Fibroblast of skin of left biceps (primary cell): ENCODE measurements around the gene ABCC6.
"Not testable (repeated sequence)": the region's sequence is repeated elsewhere in the genome, so short reads cannot be mapped to it uniquely, and the experiment has no call there.

Experiments used
- DNase-seq, 2 experiments: peaks; one replicate each; pipeline ENCODE4 v3.0.0-alpha.2; 2013; ENCODE audit warnings: low read depth in 2 of 2

ABCC6 gene

DNA sequence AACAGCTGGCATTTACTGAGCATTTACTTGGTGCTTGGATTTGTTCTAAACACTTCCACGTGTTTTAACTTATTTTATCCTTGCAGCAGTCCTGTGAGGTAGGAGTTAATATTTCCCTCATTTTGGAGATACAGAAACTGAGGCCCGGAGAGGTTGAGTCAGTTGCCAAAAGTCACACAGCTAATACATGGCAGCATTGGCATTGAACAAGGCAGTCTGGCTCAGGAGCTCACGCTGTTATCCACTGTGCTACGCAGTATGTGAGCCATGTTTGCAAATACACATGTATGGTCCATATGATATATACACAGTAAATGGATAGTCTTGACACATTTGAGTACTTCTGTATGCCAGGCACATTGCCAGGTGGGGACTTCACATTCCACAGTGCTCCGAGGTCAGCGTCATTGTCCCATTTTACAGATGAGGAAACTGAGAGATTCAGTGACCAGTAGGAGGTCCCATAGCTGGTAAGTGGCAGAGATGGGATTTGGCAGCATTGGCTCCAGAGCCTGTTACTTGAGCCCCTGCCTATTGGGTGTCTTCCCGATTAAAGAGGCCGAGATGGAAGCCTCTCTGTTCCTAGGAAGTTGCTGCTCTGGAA, 110.7 kb downstream of the ABCC6 start:
- DNase-seq: no peak

DNA sequence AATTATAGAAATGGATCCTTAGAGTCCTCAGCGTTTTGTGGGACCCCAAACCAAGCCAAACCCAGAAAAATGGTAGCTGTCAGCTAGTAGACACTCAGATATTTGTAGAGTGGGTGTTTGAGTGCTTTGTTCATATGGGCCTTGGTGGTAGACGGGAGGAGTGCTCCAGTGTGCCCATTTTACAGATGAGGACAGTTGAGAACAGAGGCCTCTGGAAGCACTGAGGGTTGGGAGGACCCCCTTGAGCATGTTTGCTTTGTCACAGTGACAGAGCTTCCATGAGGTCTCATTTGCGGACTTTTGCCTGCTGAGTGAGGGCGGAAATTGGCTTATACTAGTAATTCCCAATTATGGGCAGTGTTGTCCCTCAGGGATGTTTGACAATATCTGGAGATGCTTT, 111.7 kb downstream of the ABCC6 start:
- DNase-seq: no peak

DNA sequence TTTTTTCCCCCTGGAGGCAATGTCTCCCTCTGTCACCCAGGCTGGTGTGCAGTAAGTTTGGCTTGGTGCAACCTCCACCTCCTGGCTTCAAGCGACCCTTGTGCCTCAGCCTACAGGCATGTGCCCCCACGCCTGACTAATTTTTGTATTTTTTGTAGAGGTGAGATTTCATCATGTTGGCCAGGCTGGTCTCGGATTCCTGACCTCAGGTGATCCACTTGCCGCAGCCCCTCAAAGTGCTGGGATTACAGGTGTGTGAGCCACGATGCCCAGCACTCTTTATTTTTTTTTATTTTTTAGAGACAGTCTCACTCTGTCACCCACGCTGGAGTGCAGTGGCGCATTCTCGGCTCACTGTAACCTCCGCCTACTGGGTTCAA, 113.2 kb downstream of the ABCC6 start:
- DNase-seq: no peak

DNA sequence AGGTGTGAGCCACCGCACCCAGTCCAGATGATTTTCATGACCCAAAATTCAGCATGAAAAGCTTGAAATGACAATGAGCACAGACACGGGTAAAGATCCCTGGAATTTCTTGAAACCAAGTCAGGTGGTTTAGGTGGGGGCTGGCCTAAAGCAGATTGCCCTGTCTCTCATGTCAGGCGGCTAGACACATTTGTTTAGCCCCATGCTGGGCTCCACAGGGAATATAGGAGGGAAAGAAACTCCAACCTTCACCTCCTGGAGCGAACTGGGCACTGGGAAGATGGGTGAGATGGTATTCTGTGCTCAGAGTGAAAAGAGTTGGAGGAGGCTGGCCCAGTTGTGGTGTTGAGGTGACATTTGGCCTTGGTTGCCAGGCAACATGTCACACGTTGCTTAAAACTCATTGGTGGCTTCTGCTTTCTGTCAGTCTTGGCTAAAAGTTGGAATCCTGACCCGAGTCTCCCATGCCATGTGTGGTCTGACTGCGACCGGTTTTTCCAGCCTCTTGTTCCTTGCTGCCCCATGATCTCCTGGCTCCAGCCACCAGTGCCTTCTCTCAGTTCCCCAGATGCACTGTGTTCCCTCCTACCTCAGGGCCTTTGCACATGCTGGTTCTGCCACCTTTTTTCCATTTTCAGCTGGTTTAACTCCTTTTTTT, 113.7 kb downstream of the ABCC6 start:
- no peak for DNase-seq

DNA sequence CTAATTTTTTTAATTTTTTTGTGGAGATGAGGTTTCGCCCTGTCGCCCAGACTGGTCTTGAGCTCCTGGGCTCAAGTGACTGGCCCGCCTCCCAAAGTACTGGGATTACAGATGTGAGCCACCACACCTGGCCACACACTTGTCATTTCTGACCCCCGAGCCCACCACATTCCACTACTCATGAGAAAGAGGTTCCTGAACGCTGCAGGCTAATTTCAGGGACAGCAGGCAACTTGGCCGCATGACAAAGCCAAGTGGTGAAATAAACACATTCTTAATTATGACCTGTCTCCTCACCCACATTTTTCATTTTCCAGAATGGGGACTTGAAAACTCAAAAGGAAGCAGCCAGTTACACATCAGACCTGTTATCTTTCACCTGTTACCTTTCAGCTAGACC, 114.5 kb downstream of the ABCC6 start:
- DNase-seq: no peak

DNA sequence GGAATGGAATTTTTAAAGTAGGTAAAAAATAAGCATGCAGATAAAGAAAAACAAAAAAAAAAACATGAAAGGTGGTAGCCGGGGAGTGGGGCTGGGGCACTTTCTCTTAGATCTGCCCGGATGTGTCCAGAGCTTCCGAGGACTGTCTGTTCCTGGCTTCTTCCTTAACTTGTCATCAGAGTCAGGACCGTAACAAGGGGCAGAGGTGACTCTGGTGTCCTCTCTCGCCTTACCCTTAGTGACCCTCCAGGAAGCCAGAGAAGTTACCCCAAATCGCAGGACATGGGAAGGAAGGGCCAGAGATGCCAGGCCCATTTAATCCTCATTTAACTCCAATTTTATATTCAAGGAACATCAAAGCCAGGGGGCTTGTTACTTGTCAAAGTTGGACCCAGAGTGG, 115.5 kb downstream of the ABCC6 start:
- no peak for DNase-seq

DNA sequence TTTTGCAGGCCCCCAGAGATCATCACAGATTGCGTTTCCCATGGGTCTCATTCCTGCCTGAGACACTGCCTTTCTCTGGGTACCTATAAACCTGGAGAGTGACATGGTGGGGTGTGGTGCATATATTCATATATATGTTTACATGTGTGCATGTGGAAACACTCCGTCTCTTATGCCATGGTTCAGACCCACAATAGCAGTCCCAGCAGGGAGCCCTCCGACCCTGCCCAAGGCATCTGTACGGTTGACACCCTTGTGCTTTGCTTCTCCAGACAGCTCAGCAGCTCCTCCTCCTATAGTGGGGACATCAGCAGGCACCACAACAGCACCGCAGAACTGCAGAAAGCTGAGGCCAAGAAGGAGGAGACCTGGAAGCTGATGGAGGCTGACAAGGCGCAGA, 116.8 kb downstream of the ABCC6 start:
- no peak for DNase-seq

DNA sequence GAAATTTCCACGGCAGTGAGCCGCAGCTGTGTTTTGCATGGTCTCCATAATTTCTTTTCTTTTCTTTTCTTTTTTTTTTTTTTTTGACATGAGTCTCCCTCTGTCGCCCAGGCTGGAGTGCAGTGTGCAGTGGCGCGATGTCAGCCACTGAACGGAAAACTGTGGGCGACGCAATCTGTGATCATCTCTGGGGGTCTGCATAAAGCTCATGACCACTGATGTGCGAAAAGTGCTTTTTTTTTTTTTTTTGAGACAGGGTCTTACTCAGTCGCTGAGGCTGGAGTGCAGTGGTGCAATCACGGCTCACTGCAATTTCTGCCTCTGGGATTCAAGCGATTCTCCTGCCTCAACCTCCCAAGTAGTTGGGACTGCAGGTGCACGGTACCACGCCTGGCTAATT, 117.6 kb downstream of the ABCC6 start:
- DNase-seq: no peak

DNA sequence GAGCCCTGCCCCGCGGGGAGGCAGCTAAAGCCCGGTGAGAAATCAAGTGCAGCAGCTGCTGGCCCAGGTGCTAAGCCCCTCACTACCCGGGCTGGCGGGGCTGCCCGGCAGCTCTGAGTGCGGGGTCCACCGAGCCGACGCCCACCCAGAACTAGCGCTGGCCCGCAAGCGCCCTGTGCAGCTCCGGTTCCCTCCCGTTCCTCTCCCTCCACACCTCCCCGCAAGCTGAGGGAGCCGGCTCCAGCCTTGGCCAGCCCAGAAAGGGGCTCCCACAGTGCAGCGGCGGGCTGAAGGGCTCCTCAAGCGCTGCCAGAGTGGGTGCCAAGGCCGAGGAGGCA, 118.5 kb downstream of the ABCC6 start:
- not testable (repeated sequence) for DNase-seq

DNA sequence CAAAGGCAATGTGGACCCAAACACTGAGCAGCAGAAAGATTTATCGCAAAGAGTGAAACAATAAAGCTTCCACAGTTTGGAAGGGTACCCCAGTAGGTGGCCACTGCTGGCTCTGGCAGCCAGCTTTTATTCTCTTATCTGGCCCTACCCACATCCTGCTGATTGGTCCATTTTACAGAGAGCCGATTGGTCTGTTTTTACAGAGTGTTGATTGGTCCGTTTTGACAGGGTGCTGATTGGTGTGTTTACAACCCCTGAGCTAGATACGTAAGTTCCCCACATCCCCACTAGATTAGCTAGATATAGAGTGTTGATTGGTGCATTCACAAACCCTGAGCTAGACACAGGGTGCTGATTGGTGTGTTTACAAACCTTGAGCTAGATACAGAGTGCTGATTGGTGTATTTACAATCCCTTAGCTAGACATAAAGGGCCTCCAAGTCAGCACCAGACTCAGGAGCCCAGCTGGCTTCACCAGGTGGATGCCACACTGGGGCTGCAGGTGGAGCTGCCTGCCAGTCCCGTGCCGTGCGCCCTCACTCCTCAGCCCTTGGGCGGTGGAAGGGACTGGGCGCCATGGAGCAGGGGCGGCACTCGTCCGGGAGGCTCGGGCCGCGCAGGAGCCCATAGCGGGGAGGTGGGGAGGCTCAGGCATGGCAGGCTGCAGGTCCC, 119.0 kb downstream of the ABCC6 start:
- DNase-seq: not testable (repeated sequence)

DNA sequence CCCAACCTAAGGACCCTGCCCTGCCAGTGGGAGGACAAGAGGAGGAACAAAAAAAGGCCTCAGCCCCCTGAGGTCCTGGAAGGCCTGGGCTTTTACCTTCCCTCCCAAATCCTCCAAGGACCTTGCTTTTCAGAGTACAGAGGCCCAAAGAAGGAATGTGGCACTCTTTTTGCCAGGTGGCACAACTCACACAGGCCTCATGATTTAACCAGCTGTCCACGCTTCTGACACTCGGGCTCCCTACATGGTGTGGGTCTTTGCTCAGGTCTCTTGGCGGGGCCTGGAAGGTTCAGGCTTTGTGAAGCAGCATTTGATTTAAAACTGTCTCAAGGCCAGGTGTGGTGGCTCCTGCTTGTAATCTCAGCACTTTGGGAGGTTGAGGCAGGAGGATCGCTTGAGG, 120.6 kb downstream of the ABCC6 start:
- no peak for DNase-seq

DNA sequence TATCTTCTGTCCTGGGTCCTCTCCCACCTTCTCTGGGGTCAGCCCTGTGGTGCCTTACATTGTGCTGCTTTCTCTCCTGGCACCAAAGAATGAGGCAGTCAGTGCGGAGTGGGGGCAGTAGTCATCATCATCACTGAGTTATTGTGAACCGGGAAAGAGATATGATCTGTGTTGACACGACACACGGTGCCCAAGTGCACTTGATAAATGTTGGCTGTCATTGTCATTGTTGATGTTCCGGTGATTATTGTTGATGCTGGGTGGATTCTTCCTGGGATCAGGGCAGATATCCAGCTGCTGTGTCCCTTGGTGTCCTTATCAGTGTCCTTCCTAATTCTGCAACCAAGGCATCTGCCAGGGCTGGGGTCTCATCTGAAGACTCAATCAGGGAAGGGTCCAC, 121.7 kb downstream of the ABCC6 start:
- no peak for DNase-seq

DNA sequence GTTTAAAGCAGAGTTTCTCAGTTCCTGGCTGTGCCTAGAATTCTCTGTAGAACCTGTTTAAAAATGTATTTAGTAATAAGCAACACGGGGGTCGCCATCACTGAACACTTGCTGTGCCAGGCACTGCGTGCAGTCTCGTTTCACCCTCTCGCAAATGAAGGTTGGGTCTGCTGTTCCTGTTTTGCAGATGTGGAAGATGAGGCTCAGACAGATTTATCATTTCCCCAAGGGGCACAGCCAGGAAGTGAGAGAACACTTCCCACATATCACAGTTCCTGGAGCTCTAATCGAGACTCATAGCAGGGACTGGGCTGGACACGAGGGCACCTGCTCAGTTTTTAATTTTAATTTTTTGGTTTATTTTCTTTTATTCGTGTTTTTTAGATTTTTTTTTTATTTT, 122.7 kb downstream of the ABCC6 start:
- DNase-seq: no peak

DNA sequence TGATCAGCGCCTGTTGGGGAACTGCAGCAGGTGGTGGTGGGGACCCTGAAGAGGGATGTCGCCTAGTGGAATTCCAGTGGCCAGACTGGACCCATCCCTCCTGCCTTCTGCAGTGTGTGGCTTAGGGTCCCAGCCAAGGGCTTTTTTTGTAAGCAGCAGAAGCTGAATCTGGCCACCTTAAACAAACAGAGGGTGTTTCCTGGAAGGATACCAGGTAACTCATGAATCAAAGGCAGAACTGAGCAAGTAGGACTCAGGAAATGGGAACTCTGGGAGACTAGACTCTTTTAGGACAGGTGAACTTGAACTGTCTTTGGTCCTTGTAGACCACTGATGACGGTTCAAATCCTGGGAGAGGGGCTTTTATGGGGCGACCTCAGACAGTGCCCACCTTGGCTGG, 124.0 kb downstream of the ABCC6 start:
- no peak for DNase-seq
